ENCODE results near the gene OCA2.

- TF ChIP-seq CTCF (IDR thresholded peaks at IDR 0.05; ENCODE audit: insufficient read depth, low read length) (no peak), REST (IDR thresholded peaks at IDR 0.05; ENCODE audit: insufficient replicate concordance, low read depth) (no peak)
Observed at GRCh38 chr15:28015855-28016254, 83.3 kb downstream of the OCA2 start.

Data from HL-60 (cell line).